ENCODE measurements around the gene MAPT. TPM values are rescaled to one million over a fixed set of nuclear protein-coding genes. Genes with fewer than 3 reads are reported as not detected.

MAPT gene
- total RNA-seq, 4 donors from 2014 or later, result 4.2 to 11.1 (median 7.3) TPM

- no peak overlapping the region for H3K27ac ChIP-seq (replicated peaks in 1 of 4)
- TF ChIP-seq EP300 (IDR thresholded peaks at IDR 0.05) (no peak), POLR2AphosphoS5 (IDR thresholded peaks at IDR 0.05) (no peak), CTCF (IDR thresholded peaks at IDR 0.05) (no peak), POLR2A (IDR thresholded peaks at IDR 0.05; ENCODE audit: low read depth) (no peak)
- DNase-seq (ENCODE audit: extremely low spot score), result no peak
- no peaks in the 10 kb centered on the region for H3K36me3 ChIP-seq
- 10% methylated on average over 6 of the region's 6 CpGs for WGBS
- peaks cover 0 to 19% (median 4%) of the 10 kb centered on the region in 4 donors for H3K27me3 ChIP-seq
- no peak overlapping the region for H3K4me3 ChIP-seq
- H3K9me3 ChIP-seq, result no peaks in the 10 kb centered on the region
- H3K4me1 ChIP-seq, result peaks cover 0 to 8% (median 4%) of the 10 kb centered on the region in 4 donors
- intact Hi-C loops (cut with DNase I), result no loop called here
Measured at GRCh38 chr17:45873728-45874127, 20.6 kb upstream of the MAPT start.

GRCh38 chr17:45874151-45874550 is 20.2 kb upstream of the MAPT start:
- WGBS, result 65% methylated on average over 3 of the region's 3 CpGs
- peaks cover 0 to 8% (median 4%) of the 10 kb centered on the region in 4 donors for H3K4me1 ChIP-seq
- H3K36me3 ChIP-seq, result no peaks in the 10 kb centered on the region
- no peak overlapping the region for H3K4me3 ChIP-seq
- H3K27ac ChIP-seq (replicated peaks in 1 of 4), result no peak overlapping the region
- no peaks in the 10 kb centered on the region for H3K9me3 ChIP-seq
- no peak for TF ChIP-seq EP300 (IDR thresholded peaks at IDR 0.05)
- no peak for TF ChIP-seq POLR2AphosphoS5 (IDR thresholded peaks at IDR 0.05)
- TF ChIP-seq POLR2A (IDR thresholded peaks at IDR 0.05; ENCODE audit: low read depth), result no peak
- no peak for TF ChIP-seq CTCF (IDR thresholded peaks at IDR 0.05)
- intact Hi-C loops (cut with DNase I), result no loop called here
- DNase-seq (ENCODE audit: extremely low spot score), result no peak
- peaks cover 0 to 19% (median 4%) of the 10 kb centered on the region in 4 donors for H3K27me3 ChIP-seq

GRCh38 chr17:45876539-45876938 is 17.8 kb upstream of the MAPT start:
- Histone ChIP-seq H3K27me3 (peaks cover 0 to 26% (median 4%) of the 10 kb centered on the region in 4 donors), H3K4me1 (no peaks in the 10 kb centered on the region), H3K9me3 (no peaks in the 10 kb centered on the region), H3K27ac (replicated peaks in 1 of 4) (no peak overlapping the region), H3K36me3 (no peaks in the 10 kb centered on the region), H3K4me3 (no peak overlapping the region)
- TF ChIP-seq POLR2AphosphoS5 (IDR thresholded peaks at IDR 0.05) (no peak), EP300 (IDR thresholded peaks at IDR 0.05) (no peak), POLR2A (IDR thresholded peaks at IDR 0.05; ENCODE audit: low read depth) (no peak), CTCF (IDR thresholded peaks at IDR 0.05) (no peak)
- 73% methylated on average over 3 of the region's 3 CpGs for WGBS
- DNase-seq (ENCODE audit: extremely low spot score), result no peak
- intact Hi-C loops (cut with DNase I), result no loop called here

- H3K36me3 ChIP-seq, result no peaks in the 10 kb centered on the region
- no peak overlapping the region for H3K27ac ChIP-seq (replicated peaks in 1 of 4)
- peaks cover 0 to 31% (median 4%) of the 10 kb centered on the region in 4 donors for H3K27me3 ChIP-seq
- 59% methylated on average over 1 of the region's 1 CpG for WGBS
- no peaks in the 10 kb centered on the region for H3K4me1 ChIP-seq
- no peaks in the 10 kb centered on the region for H3K9me3 ChIP-seq
- TF ChIP-seq POLR2AphosphoS5 (IDR thresholded peaks at IDR 0.05) (no peak), CTCF (IDR thresholded peaks at IDR 0.05) (no peak)
- intact Hi-C loops (cut with DNase I), result no loop called here
- H3K4me3 ChIP-seq, result no peak overlapping the region
- DNase-seq (ENCODE audit: extremely low spot score), result no peak
Measured at GRCh38 chr17:45877467-45877866, 16.9 kb upstream of the MAPT start.

- no peak for TF ChIP-seq POLR2A (IDR thresholded peaks at IDR 0.05; ENCODE audit: low read depth)
- H3K27me3 ChIP-seq, result peaks cover 0 to 12% (median 0%) of the 10 kb centered on the region in 4 donors
- H3K36me3 ChIP-seq, result no peaks in the 10 kb centered on the region
- no peak overlapping the region for H3K4me3 ChIP-seq
- DNase-seq (ENCODE audit: extremely low spot score), result no peak
- H3K9me3 ChIP-seq, result peaks cover 0 to 5% (median 0%) of the 10 kb centered on the region in 4 donors
- H3K27ac ChIP-seq (replicated peaks in 1 of 4), result no peak overlapping the region
- WGBS, result 100% methylated on average over 2 of the region's 2 CpGs
- intact Hi-C loops (cut with DNase I), result no loop called here
- no peaks in the 10 kb centered on the region for H3K4me1 ChIP-seq
Measured at GRCh38 chr17:45883063-45883462, 11.3 kb upstream of the MAPT start.
